NCI-H510A (cell line): ENCODE measurements around the gene MUC2.
A peak's percentile ranks its signal among the peaks of the same experiment; 100 is the strongest.

Experiments used
- DNase-seq: peaks from one replicate; lab custom pipeline; 2025; lab: John Stamatoyannopoulos, UW

The MUC2 gene

DNA sequence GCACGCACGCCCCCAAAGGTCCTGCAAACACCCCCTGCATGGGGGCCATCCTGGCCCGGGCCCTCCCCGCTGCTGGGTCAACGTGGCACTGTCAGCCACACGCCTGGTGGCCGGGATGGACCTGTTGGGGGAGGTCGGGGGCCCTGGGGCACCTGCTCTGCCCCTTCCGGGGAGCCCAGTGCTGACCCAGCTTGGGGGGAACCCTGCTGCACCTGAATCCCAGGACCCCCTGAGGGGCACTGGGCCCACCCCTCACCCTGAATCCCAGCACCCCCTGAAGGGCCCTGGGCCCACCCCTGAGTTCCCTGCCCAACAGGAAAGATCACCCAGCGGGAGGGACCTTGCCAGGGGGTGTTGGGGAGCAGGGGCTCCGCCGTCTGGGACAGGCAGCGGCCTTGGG, 37.7 kb upstream of the MUC2 start:
- no peak for DNase-seq

DNA sequence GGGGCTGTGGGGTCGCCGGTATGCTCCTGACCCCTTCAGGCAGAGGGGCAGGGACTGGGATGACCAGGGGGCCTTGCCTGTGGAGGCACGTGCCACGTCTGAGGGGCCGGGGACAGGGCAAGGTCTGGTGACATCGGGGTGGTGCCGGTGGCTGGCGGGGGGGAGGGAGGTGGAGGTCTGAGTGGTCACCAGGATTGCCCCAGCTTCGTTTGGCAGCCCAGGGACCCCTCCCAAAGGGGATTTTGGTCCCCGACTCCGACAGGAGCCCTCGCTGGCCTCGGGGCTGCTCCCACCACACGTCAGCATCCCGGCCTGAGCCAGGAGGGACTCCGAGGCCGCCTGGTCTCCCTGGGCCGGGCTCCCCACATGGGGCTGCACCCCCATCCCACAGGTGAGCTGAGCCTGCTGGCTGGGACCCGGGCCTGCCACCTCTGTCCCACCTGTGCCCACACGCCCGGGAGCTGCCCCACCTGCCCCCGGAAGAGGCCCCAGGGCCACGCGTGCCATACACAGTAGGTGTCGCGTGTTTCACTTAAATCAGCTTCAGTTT, 37.1 kb upstream of the MUC2 start:
- no peak for DNase-seq

DNA sequence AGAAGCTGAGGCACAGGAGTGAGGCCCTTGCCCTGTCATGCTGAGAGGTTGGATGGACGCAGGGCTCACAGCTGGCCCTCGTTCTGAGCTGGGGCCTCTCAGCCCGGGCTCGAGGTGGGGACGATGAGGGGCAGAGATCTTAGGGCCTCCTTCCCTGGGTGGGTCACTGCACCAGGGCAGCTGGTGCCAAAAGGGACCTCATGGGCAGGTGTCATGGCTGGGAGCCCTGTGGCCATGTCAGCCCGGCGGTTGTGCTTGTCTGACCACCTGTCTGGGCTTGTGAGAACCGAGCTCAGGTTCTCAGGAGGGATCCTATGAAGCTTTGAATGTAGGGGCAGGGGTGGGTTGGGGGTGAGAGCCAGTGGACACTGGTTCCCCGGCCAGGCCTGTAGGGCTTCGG, 36.3 kb upstream of the MUC2 start:
- DNase-seq = no peak

GRCh38 chr11:1038921-1039320, 35.8 kb upstream of the MUC2 start:
- DNase-seq = no peak

DNA sequence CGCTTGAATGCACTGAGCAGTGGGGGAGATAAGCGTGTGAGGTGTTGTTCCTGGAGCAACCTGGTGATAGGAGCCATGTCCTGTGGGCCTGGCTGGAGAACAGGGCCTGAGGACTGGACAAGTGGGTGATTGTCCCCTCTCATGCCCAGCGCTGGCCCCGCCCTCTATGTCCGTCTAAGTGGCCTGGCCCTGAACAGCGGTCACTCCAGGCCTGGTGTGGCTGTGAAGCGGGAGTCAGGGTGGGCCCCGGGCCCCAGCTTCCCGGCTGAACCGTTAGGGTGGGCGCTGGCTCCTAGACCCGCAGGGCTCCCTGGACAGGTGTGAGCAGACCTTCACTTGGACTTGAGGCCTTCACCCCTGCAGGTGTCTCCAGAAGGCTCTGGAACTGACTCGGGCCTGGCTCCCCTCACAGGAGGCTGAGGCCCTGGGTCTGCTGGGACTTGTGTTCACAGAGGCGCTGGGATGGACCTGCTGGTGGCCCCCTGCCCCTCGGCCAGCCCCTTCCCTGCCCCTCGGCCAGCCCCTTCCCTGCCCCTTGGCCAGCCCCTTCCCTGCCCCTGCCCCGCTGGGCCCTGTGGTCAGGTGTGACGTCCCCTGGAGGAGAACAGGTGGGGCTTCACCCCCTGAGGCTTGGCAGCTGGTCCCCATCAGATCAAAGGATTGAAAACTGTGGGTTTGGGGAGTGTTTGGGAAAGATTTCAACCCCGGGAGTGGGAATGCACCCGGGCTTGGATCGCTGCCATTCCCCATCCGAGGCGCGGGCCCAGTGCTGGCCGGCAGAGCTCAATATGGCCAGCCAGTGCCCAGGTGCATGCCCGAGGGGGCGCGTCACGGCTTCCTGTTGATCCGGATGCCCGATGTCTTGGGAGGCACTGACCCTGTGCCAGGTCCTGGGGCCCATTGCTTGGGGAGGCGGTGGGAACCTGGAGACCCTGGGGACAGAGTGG, 34.9 kb upstream of the MUC2 start:
- DNase-seq = no peak

- DNase-seq = no peak
Measured at GRCh38 chr11:1040428-1041148, 34.1 kb upstream of the MUC2 start.

- no peak for DNase-seq
Measured at GRCh38 chr11:1041149-1041467, 33.6 kb upstream of the MUC2 start.

- no peak for DNase-seq
Measured at GRCh38 chr11:1041471-1041870, 33.2 kb upstream of the MUC2 start.

GRCh38 chr11:1041936-1042608, 32.6 kb upstream of the MUC2 start:
- no peak for DNase-seq

- no peak for DNase-seq
Measured at GRCh38 chr11:1042626-1043562, 31.8 kb upstream of the MUC2 start.

DNA sequence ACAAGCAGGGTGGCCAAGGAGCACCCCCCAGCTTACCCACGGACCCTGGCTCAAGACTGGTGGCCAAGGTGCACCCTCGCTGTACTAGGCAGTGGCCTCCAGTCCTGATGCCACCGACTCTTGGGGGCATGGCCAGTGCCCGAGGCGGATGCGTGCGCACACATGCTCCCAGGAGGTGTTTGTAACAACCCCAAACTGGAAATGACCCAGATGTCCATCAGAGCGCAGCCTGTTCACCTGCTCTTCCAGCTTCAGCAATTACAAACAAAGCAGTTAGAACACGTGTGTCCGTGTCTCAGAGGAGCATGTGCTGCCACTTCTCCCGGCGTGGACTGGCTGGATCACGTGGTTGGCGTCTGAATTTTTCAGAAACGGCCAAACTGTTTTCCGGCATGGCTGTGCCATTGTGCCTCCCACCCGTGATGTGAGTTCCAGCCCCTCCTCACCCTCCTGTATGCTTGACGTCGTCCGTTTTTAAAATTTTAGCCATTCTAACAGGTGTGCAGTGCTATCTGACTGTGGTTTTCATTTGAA, 31.0 kb upstream of the MUC2 start:
- DNase-seq = no peak

GRCh38 chr11:1044160-1044559, 30.5 kb upstream of the MUC2 start:
- no peak for DNase-seq

- no peak for DNase-seq
Measured at GRCh38 chr11:1047595-1048156, 27.0 kb upstream of the MUC2 start.

DNA sequence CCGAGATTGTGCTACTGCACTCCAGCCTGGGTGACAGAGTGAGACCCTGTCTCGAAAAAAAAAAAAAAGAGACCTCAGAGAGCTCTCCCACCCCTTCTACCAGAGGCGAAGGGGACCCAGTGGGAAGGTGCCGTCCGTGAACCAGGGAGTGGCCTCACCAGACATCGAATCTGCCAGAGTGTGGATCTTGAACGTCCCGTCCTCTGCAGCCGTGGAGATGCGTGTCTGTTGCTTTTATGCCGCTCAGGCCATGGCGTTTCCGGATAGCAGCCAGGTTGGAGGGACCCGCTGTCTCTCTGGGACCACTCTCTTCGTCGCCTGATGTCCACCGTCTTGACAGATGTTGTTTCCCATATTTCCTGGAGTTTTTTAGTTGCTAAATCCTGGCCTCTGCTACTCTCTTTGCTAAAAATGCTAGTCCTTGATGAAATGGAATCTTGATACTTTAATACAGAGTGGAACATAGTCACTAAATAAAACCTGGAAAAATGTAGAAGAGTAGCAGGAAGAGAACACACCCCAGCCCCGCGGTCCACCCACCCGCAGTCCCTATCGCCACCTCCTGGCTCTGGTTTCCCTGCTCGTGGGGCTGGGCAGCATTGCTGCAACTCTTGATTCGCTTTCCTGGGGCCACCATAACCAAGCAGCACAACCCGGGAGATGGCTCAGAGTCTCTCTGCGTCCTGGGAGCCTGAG, 26.2 kb upstream of the MUC2 start:
- no peak for DNase-seq

- no peak for DNase-seq
Measured at GRCh38 chr11:1049071-1049405, 25.6 kb upstream of the MUC2 start.

DNA sequence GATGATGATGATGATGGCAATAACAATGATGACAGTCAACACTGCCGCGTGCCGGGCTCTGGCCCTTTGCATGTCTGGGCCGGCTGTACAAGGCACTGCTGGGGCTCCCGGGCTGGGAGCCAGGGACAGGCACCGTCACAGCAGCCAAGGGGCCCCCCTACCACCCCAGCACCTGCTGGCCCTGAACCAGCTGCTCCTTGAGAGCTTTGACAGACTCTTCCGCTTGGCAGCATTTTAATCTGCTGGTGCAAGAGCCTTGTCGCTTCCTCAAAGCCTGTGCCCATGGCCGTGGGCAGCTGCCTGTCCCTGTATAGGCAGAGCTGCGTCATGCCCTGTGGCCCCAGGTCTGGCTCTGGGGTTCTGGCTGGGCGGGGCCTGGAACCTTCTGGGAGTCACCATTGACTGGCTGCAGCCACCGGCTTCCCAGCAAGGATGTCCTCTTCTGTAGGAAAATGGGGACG, 25.2 kb upstream of the MUC2 start:
- no peak for DNase-seq

- DNase-seq = no peak
Measured at GRCh38 chr11:1049911-1050580, 24.6 kb upstream of the MUC2 start.

GRCh38 chr11:1050581-1051355, 23.9 kb upstream of the MUC2 start:
- DNase-seq = peak; percentile 46
